WTC11 (cell line): Measurements from ENCODE around the gene PARK7. TPM values are rescaled to one million over a fixed set of nuclear protein-coding genes. Genes with fewer than 3 reads are reported as not detected.
A peak's percentile ranks its signal among the peaks of the same experiment; 100 is the strongest.

Experiments used
- ATAC-seq: fragments of 200-7000 bp; cut with Tn5 transposase; 2 replicates; pipeline ENCODE4 v1.10.0; 2021; ENCODE audit warnings: mild to moderate bottlenecking, moderate library complexity
- CTCF ChIA-PET: fragments of 300-600 bp; sonication (Branson Sonifier 250); formaldehyde crosslinking; loops from one replicate; lab custom pipeline; 2021; ENCODE audit warnings: antibody characterized with exemption; lab: Charles Lee
- POLR2A ChIA-PET: fragments of 350-600 bp; sonication (Branson Sonifier 250); formaldehyde crosslinking; loops from one replicate; lab custom pipeline; 2021; ENCODE audit warnings: antibody characterized with exemption; lab: Charles Lee
- DNase-seq: peaks from one replicate; pipeline ENCODE4 v3.0.0; 2021; ENCODE audit warnings: low spot score
- H3K27ac Mint-ChIP-seq: 2 replicates; pipeline ENCODE4 v1.8.0; 2021; ENCODE audit warnings: mixed read lengths
- H3K27me3 Mint-ChIP-seq: 2 replicates; pipeline ENCODE4 v1.8.0; 2021; ENCODE audit warnings: low read depth, mild to moderate bottlenecking, moderate library complexity, mixed read lengths
- H3K36me3 Mint-ChIP-seq: 2 replicates; pipeline ENCODE4 v1.8.0; 2021; ENCODE audit warnings: mixed read lengths
- H3K4me1 Mint-ChIP-seq: 2 replicates; pipeline ENCODE4 v1.8.0; 2022; ENCODE audit warnings: mixed read lengths
- H3K4me3 Mint-ChIP-seq: 2 replicates; pipeline ENCODE4 v1.8.0; 2021; ENCODE audit warnings: mild to moderate bottlenecking, moderate library complexity, mixed read lengths
- H3K9me3 Mint-ChIP-seq: 2 replicates; pipeline ENCODE4 v1.8.0; 2021; ENCODE audit warnings: mixed read lengths
- ATF1 ChIP-seq: sonication (generic); formaldehyde crosslinking; IDR thresholded peaks from 2 replicates; pipeline ENCODE4 v1.8.1; 2023; ENCODE audit warnings: mild to moderate bottlenecking, moderate library complexity, missing genetic modification reagents
- ESRRA ChIP-seq: sonication (generic); formaldehyde crosslinking; IDR thresholded peaks from 2 replicates; pipeline ENCODE4 v1.8.1; 2022; ENCODE audit warnings: mild to moderate bottlenecking, missing genetic modification reagents, borderline replicate concordance
- GRHL2 ChIP-seq: fragments of 250-450 bp; sonication (Bioruptor Pico); IDR thresholded peaks from 2 replicates; pipeline ENCODE4 v1.8.0; 2022; ENCODE audit warnings: mild to moderate bottlenecking, moderate library complexity; ENCODE audit not compliant: insufficient replicate concordance, severe bottlenecking
- OVOL2 ChIP-seq: fragments of 250-450 bp; sonication (Bioruptor Pico); IDR thresholded peaks from 2 replicates; pipeline ENCODE4 v1.9.0; 2021; ENCODE audit warnings: mild to moderate bottlenecking, borderline replicate concordance
- TEAD1 ChIP-seq: sonication (generic); formaldehyde crosslinking; IDR thresholded peaks from 2 replicates; pipeline ENCODE4 v1.8.0; 2022; ENCODE audit warnings: mild to moderate bottlenecking, missing genetic modification reagents
- TEAD4 ChIP-seq: sonication (generic); formaldehyde crosslinking; IDR thresholded peaks from 2 replicates; pipeline ENCODE4 v1.8.0; 2022; ENCODE audit warnings: mild to moderate bottlenecking, missing genetic modification reagents
- ZNF263 ChIP-seq: sonication (generic); formaldehyde crosslinking; IDR thresholded peaks from 2 replicates; pipeline ENCODE4 v1.8.1; 2022; ENCODE audit warnings: low read depth, mild to moderate bottlenecking, moderate library complexity, missing genetic modification reagents
- total RNA-seq: library from RNA; stranded (reverse); gene quantifications from 3 replicates; pipeline ENCODE4 v1.2.3, GENCODE V29; 2021
- TF ChIP-seq, protein P1 (sequence below): sonication (generic); formaldehyde crosslinking; IDR thresholded peaks from 2 replicates; pipeline ENCODE4 v1.8.0; 2022; ENCODE audit warnings: mild to moderate bottlenecking, missing genetic modification reagents
- TF ChIP-seq, protein P2 (sequence below): sonication (generic); formaldehyde crosslinking; IDR thresholded peaks from 2 replicates; pipeline ENCODE4 v1.8.1; 2023; ENCODE audit warnings: mild to moderate bottlenecking, missing genetic modification reagents
- TF ChIP-seq, protein P3 (sequence below): fragments of 250-450 bp; sonication (Bioruptor Pico); IDR thresholded peaks from 2 replicates; pipeline ENCODE4 v1.9.0; 2021; ENCODE audit warnings: mild to moderate bottlenecking
- TF ChIP-seq, protein P4 (sequence below): sonication (generic); formaldehyde crosslinking; IDR thresholded peaks from 2 replicates; pipeline ENCODE4 v1.8.1; 2022; ENCODE audit warnings: mild to moderate bottlenecking, missing genetic modification reagents, moderate library complexity, borderline replicate concordance
- TF ChIP-seq, protein P5 (sequence below): fragments of 250-450 bp; sonication (Bioruptor Pico); IDR thresholded peaks from 2 replicates; pipeline ENCODE4 v1.9.0; 2021; ENCODE audit warnings: mild to moderate bottlenecking, borderline replicate concordance
- TF ChIP-seq, protein P6 (sequence below): sonication (generic); formaldehyde crosslinking; IDR thresholded peaks from 2 replicates; pipeline ENCODE4 v1.8.1; 2022; ENCODE audit warnings: missing genetic modification reagents, borderline replicate concordance

PARK7 gene
- total RNA-seq, 1 experiment from 2014 or later, result 337 TPM

DNA sequence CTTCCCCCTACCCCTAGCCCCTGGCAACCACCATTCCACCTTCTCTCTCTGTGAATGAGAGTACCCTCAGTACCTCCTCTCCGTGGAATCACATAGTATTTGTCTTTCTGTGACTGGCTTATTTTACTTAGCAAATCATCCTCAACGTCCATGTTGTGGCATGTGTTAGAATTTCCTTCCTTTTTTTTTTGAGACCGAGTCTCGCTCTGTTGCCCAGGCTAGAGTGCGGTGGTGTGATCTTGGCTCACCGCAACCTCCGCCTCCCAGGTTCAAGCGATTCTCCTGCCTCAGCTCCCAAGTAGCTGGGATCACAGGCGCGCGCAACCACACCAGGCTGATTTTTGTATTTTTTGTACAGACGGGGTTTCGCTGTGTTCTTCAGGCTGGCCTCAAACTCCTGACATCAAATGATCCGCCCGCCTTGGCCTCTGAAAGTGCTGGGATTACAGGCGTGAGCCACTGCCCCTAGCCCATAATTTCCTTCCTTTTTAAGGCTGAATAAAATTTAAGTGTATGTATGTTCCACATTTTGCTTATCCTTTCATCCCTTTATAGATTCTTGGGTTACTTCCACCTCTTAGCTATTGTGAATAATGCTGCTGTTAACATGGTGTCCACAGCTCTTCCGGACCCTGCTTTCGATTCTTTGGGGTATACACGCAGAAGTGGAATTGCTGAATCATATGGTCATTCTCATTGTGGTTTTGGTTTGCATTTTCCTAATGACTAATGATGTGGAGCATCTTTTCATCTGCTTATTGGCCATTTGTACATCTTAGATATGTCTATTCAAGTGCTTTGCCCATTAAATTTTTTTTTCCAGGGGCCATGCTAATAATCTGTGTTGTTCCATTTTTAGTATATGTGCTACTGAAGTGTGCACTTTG is 32.3 kb downstream of the PARK7 start:
- no peak for DNase-seq
- H3K4me1 Mint-ChIP-seq, result peaks cover 31% of the 10 kb centered on the region
- POLR2A ChIA-PET, result interaction anchor here (0.7 kb wide), 1 partner anchor 201 kb away, joined by 6 read pairs; no protein-coding TSS in a partner anchor
- no peak for ATAC-seq
- peaks cover 17% of the 10 kb centered on the region for H3K9me3 Mint-ChIP-seq
- H3K27ac Mint-ChIP-seq, result peak overlapping the region; percentile 60
- peaks cover 22% of the 10 kb centered on the region for H3K36me3 Mint-ChIP-seq
- H3K27me3 Mint-ChIP-seq, result no peaks in the 10 kb centered on the region
- TF ChIP-seq, protein P1, sequence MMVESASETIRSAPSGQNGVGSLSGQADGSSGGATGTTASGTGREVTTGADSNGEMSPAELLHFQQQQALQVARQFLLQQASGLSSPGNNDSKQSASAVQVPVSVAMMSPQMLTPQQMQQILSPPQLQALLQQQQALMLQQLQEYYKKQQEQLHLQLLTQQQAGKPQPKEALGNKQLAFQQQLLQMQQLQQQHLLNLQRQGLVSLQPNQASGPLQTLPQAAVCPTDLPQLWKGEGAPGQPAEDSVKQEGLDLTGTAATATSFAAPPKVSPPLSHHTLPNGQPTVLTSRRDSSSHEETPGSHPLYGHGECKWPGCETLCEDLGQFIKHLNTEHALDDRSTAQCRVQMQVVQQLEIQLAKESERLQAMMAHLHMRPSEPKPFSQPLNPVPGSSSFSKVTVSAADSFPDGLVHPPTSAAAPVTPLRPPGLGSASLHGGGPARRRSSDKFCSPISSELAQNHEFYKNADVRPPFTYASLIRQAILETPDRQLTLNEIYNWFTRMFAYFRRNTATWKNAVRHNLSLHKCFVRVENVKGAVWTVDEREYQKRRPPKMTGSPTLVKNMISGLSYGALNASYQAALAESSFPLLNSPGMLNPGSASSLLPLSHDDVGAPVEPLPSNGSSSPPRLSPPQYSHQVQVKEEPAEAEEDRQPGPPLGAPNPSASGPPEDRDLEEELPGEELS (CRISPR knock-in tag), result no peak
- TF ChIP-seq, protein P2, sequence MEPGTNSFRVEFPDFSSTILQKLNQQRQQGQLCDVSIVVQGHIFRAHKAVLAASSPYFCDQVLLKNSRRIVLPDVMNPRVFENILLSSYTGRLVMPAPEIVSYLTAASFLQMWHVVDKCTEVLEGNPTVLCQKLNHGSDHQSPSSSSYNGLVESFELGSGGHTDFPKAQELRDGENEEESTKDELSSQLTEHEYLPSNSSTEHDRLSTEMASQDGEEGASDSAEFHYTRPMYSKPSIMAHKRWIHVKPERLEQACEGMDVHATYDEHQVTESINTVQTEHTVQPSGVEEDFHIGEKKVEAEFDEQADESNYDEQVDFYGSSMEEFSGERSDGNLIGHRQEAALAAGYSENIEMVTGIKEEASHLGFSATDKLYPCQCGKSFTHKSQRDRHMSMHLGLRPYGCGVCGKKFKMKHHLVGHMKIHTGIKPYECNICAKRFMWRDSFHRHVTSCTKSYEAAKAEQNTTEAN (CRISPR knock-in tag), result no peak
- TF ChIP-seq TEAD1 (CRISPR knock-in tag) (no peak), OVOL2 (CRISPR knock-in tag) (no peak), TEAD4 (no peak)
- TF ChIP-seq, all 79 proteins: peak for 0
- H3K4me3 Mint-ChIP-seq, result no peak overlapping the region
- CTCF ChIA-PET, result interaction anchor here (0.6 to 1.5 kb wide), 3 partner anchors 19 to 321 kb away, joined by 3 to 5 read pairs (median 3); no protein-coding TSS in a partner anchor

DNA sequence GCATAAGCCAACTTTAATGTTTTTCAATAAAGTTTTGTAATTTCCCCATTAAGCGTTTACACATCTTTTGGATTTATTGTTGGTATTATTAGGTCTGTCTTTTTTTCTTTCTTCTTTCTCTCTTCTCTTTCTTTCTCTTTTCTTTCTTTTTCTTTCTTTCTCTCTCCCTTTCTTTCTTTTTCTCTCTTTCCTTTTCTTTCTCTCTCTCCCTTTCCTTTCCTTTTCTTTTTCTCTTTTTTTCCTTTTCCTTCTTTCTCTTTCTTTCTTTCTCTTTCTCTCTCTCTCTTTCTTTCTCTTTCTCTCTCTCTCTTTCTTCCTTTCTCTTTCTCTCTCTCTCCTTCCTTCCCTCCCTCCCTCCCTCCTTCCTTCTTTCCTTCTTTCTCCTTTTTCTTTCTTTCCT is 33.3 kb downstream of the PARK7 start:
- H3K4me3 Mint-ChIP-seq, result no peak overlapping the region
- ChIA-PET POLR2A (no interaction called here), CTCF (interaction anchor here (1.0 kb wide), 1 partner anchor 20 kb away, joined by 3 read pairs; no protein-coding TSS in a partner anchor)

DNA sequence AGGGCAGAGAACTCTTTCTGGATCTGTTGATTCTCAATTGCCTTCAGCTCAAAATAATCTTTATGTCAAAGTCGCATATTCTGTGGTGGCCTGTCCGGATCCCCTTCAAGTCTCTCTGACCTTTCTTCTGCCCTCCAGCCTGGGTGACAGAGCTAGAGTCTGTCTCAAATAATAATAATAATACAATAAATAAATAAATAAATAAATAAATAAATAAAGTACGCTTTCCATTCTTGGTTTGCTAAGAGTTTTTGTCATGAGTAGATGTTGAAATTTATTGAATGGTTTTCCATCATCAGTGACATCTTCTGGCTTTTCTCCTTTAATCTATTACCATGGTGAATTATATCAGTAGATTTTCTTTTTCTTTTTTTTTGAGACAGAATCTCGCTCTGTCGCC is 33.9 kb downstream of the PARK7 start:
- CTCF ChIA-PET, result interaction anchor here (1.0 kb wide), 1 partner anchor 20 kb away, joined by 3 read pairs; no protein-coding TSS in a partner anchor
- Mint-ChIP-seq H3K9me3 (peaks cover 10% of the 10 kb centered on the region), H3K4me1 (peaks cover 28% of the 10 kb centered on the region)
- ATAC-seq, result no peak
- TF ChIP-seq, protein P3, sequence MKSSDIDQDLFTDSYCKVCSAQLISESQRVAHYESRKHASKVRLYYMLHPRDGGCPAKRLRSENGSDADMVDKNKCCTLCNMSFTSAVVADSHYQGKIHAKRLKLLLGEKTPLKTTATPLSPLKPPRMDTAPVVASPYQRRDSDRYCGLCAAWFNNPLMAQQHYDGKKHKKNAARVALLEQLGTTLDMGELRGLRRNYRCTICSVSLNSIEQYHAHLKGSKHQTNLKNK (CRISPR knock-in tag), result no peak
- TF ChIP-seq, protein P4, sequence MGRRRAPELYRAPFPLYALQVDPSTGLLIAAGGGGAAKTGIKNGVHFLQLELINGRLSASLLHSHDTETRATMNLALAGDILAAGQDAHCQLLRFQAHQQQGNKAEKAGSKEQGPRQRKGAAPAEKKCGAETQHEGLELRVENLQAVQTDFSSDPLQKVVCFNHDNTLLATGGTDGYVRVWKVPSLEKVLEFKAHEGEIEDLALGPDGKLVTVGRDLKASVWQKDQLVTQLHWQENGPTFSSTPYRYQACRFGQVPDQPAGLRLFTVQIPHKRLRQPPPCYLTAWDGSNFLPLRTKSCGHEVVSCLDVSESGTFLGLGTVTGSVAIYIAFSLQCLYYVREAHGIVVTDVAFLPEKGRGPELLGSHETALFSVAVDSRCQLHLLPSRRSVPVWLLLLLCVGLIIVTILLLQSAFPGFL (CRISPR knock-in tag), result no peak
- TF ChIP-seq, protein P5, sequence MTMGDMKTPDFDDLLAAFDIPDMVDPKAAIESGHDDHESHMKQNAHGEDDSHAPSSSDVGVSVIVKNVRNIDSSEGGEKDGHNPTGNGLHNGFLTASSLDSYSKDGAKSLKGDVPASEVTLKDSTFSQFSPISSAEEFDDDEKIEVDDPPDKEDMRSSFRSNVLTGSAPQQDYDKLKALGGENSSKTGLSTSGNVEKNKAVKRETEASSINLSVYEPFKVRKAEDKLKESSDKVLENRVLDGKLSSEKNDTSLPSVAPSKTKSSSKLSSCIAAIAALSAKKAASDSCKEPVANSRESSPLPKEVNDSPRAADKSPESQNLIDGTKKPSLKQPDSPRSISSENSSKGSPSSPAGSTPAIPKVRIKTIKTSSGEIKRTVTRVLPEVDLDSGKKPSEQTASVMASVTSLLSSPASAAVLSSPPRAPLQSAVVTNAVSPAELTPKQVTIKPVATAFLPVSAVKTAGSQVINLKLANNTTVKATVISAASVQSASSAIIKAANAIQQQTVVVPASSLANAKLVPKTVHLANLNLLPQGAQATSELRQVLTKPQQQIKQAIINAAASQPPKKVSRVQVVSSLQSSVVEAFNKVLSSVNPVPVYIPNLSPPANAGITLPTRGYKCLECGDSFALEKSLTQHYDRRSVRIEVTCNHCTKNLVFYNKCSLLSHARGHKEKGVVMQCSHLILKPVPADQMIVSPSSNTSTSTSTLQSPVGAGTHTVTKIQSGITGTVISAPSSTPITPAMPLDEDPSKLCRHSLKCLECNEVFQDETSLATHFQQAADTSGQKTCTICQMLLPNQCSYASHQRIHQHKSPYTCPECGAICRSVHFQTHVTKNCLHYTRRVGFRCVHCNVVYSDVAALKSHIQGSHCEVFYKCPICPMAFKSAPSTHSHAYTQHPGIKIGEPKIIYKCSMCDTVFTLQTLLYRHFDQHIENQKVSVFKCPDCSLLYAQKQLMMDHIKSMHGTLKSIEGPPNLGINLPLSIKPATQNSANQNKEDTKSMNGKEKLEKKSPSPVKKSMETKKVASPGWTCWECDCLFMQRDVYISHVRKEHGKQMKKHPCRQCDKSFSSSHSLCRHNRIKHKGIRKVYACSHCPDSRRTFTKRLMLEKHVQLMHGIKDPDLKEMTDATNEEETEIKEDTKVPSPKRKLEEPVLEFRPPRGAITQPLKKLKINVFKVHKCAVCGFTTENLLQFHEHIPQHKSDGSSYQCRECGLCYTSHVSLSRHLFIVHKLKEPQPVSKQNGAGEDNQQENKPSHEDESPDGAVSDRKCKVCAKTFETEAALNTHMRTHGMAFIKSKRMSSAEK, result no peak
- TF ChIP-seq ESRRA (CRISPR knock-in tag) (no peak), ZNF263 (no peak), GRHL2 (CRISPR knock-in tag) (no peak)
- TF ChIP-seq, all 79 proteins: peak for 0
- Mint-ChIP-seq H3K27ac (no peak overlapping the region), H3K36me3 (peaks cover 15% of the 10 kb centered on the region), H3K27me3 (no peaks in the 10 kb centered on the region), H3K4me3 (no peak overlapping the region)
- POLR2A ChIA-PET, result no interaction called here
- DNase-seq, result no peak

More for the DNA sequence above, 33.3 kb downstream of the PARK7 start:
- peaks cover 21% of the 10 kb centered on the region for H3K36me3 Mint-ChIP-seq
- H3K9me3 Mint-ChIP-seq, result peaks cover 16% of the 10 kb centered on the region
- no peaks in the 10 kb centered on the region for H3K27me3 Mint-ChIP-seq
- no peak for TF ChIP-seq ATF1 (CRISPR knock-in tag)
- TF ChIP-seq, protein P6, sequence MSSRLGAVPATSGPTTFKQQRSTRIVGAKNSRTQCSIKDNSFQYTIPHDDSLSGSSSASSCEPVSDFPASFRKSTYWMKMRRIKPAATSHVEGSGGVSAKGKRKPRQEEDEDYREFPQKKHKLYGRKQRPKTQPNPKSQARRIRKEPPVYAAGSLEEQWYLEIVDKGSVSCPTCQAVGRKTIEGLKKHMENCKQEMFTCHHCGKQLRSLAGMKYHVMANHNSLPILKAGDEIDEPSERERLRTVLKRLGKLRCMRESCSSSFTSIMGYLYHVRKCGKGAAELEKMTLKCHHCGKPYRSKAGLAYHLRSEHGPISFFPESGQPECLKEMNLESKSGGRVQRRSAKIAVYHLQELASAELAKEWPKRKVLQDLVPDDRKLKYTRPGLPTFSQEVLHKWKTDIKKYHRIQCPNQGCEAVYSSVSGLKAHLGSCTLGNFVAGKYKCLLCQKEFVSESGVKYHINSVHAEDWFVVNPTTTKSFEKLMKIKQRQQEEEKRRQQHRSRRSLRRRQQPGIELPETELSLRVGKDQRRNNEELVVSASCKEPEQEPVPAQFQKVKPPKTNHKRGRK (CRISPR knock-in tag), result 0 out of 2 replicates have a peak, but pooled peaks have one; percentile 86
- TF ChIP-seq, all 79 proteins: peak for 1
- ATAC-seq, result no peak
- DNase-seq, result no peak
- no peak overlapping the region for H3K27ac Mint-ChIP-seq
- H3K4me1 Mint-ChIP-seq, result peaks cover 31% of the 10 kb centered on the region
